ENCODE measurements around the gene DEUP1.

DNA sequence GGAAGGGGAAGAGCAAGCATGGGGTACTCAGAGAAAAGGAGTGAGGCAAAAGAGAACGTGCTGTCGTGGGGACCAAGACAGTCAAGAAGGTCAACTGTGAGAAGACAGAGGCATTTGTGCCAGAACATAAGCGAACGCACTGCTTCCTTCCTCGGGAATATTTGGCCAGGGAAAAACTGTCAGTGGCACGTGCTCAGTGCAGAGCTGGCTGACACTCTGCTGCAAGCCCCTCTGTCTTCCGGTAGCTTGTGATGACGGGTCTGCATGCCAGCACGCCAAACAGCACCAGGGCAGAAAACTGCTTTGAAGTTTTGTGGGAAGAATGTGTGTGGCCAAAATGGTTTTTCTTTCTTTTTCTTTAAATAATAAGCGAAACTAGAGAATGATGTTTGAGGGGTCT, 152.0 kb downstream of the DEUP1 start:
- TF ChIP-seq, protein P1, sequence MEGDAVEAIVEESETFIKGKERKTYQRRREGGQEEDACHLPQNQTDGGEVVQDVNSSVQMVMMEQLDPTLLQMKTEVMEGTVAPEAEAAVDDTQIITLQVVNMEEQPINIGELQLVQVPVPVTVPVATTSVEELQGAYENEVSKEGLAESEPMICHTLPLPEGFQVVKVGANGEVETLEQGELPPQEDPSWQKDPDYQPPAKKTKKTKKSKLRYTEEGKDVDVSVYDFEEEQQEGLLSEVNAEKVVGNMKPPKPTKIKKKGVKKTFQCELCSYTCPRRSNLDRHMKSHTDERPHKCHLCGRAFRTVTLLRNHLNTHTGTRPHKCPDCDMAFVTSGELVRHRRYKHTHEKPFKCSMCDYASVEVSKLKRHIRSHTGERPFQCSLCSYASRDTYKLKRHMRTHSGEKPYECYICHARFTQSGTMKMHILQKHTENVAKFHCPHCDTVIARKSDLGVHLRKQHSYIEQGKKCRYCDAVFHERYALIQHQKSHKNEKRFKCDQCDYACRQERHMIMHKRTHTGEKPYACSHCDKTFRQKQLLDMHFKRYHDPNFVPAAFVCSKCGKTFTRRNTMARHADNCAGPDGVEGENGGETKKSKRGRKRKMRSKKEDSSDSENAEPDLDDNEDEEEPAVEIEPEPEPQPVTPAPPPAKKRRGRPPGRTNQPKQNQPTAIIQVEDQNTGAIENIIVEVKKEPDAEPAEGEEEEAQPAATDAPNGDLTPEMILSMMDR (IDR thresholded peaks at IDR 0.05; ENCODE audit: insufficient read depth, low read length, poor library complexity, severe bottlenecking) = no peak
- no peak for TF ChIP-seq EZH2phosphoT487 (conservative IDR thresholded peaks at IDR 0.05; ENCODE audit: low read length)
